GM21360 (cell line): Measurements from ENCODE around the gene CMBL.
A peak's percentile ranks its signal among the peaks of the same experiment; 100 is the strongest.

Source experiments
- ATAC-seq: cut with Tn5 transposase; IDR thresholded peaks from one replicate; pipeline ENCODE4 v1.9.1; 2021; ENCODE audit warnings: mild to moderate bottlenecking, moderate library complexity; ENCODE audit not compliant: unreplicated experiment

Gene CMBL

DNA sequence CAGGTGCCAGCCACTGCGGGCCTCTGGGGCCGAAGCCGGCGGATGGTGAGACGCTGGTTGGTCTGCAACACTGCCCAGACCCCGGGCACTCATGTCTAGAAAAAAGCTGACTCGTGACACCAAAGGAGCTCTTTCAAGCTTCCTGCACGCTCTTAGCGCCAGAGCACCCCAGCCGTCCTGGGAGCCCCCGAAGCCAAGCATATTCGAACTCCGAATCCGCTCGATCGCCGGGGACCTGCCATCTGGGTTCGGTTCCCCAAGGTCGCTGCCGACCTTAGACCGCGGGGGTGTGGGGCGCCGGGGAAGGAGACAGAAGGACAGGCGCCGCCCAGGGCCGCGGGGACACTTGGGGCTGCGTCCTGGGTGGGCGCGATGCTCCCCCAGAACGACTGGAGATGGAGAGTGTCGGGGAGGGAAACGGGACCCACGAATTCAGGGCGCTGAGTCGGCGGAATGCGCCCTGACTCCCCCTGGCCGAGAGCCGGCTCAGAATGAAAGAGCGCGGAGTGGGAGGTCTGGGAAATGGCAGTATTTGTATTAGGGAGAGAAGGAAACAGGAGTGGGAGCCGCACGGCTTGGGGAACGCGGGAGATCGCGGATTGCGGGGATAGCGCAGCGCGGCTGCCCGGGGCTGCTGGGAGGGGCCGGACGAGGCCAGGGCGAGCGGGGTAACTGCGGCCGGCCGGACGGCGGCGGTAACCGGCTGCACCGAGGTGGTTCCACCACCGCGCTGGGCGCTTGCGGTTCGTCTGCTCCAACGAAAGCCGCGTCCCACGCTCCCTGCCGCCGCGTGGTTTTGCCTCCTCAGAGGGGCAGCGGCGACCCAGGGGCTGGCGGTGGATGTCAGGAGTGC lies 25.7 kb upstream of the CMBL start:
- ATAC-seq: peak; percentile 49

DNA sequence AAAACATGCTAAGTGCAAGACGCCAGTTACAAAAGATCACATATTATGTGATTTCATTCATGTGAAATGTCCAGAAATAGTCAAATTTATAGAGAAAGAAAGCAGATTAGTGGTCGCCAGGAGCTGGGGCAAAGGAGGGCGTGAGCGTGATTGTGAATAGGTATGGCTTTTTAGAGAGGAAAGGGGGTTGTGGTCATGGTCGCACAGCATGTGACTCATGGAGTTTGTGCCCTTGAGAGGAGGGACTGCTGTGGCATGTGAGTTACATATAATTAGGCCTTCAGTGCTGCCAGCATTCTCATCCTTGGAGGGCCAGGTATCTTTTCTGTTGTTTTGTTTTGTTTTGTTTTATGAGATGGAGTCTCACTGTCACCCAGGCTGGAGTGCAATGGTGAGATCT lies 24.6 kb upstream of the CMBL start:
- ATAC-seq: no peak

DNA sequence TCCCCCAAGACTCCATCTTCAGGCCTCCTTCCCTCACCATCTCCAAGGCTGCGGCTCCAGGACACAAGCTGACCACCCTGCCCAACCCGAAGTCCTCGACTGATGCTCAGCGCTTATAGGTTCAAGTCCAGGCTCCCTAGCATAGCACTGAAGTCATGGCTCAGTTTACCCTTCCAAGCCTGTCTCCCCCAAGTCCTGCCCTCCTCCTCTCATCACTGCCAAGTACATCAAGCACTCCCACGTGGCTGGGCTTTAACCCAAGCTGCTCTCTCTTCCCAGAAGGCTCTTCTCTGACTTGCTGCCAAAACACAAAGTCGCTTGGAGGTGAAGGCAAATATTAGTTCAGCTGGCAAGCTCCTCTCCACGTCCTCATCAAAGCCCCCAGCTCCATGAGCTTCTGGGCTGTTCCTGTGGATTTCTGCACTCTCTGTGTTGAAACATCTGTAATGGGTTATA lies 23.7 kb upstream of the CMBL start:
- ATAC-seq: no peak

DNA sequence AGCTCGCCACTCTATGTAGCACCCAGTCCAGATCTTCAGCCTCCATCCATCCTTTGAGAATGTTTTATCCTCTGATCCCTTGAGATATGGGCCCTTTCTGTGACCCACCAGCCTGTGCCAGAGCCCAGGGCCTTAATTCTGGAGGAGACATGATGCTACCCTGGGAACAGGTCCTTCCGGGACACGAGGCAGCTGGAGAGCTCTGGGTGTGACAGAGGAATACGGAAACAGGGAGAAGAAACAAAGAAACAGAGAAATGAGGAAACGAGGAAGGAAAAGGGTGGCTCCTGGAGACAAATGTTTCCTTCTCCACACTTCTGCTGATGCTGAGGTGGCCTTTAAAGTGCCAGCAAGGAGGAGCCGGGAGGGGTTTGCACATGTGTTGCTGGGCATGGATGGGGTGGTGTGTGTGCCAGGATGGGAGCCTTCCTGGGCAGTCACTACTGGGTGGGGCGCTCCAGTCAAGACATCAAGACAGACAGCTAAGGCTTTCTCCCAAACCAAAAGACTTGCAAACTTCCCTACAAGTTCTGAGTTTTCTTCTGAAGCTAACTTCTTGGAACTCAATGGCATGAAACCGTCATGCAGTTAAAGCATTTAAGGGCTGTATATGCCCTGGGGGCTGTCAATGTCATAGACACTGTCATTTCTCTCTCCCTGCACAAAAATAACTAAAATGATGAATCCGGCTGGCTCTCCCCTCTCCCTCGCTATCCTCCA lies 23.0 kb upstream of the CMBL start:
- no peak for ATAC-seq

DNA sequence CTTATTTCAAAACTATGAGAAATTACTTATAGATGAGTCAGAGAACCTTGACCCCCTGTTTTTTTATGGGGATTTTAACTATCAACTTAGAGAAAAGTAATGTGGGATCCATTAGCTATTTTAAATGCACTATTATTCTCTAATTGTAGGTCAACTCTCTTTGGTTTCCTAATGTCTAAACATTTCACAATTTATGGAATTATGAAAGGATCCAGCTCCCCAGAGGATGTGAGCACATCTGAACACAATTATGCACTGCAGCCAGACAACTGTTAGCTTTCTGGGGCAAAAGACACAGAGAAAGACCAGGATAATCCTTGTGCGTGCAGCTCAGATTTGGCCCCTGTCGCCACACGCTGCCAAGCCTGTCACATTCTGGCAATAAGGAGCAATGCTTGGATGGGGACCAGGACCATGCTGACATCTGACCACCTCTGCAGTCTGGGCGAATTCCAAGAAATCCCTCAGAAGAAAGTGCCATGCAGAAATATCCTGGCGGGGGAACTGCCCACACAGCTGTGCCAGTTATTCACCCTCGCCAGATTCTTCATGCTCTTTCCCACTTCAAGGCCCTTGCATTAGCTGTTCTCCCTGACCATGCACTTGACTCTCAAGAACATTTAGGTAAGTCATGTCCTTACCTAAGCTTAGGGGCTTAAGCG lies 22.2 kb upstream of the CMBL start:
- ATAC-seq: no peak

DNA sequence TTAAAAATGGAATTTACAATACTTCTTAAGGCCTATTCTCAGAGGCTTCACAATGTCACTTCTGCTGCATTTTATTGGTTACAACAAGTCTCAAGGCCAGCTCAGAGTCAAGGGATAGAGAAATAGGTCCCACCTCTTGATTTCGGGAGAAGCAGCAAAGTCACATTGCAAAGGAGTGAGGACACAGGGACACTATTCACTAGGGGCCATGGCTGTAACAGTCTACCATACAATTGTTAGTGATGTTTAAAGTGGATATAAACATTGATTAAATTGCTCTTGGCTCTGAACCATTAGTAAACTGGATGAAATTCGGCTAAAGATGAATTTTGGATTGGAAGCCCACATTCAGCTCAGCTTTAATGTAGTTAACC lies 21.7 kb upstream of the CMBL start:
- no peak for ATAC-seq

DNA sequence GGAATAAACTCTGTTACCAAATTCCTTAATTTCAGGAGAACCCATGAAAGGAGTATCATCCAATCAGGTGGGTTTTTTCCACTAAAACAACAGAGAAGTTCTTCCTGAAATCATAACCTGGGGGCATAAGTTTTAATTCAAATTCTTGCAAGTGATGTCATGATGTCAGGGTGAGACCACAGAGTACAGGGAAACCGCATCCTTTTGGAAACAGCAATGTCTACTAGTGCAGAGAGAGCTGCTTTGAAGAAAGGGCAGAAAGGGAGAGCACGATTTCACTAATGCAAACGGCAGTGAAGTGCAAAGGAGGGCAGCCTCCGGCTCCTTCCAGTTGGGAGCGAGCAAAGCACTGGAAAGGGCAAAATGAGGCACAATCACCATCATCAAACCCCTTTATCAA lies 20.6 kb upstream of the CMBL start:
- no peak for ATAC-seq

DNA sequence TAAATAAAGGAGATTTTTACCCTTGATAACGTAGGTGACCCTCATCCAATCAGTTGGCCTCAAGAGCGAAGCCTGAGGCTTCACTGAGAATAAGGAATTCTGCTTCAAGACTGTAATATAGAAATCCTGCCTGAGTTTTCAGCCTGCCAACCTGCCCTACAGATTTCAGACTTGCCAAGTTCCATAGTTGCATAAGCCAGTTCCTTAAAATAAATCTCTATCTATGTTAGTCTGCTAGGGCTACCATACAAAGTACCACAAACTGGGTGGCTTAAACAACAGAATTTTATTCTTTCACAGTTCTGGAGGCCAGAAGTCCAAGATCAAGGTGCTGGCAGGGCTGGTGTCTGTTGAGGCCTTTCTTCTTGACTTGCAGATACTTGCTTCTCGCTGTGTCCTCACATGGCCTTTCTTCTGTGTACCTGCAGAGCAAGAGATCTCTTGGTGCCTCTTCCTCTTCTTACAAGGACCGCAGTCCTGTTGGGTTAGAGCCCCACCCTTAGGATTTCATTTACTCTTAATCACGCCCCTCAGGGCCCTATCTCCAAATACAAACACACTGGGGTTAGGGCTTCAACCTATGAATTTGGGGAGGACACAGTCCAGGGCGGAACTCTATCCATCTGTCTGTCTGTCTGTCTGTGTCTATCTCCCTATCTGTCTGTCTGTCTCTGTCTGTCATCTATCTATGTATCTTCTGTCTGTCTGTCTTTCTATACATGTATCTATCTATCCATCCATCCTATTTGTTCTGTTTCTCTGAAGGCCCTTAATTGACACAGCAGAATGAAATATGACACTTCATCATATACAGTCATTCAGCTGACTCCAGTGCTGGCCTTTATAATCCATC lies 17.0 kb upstream of the CMBL start:
- no peak for ATAC-seq

DNA sequence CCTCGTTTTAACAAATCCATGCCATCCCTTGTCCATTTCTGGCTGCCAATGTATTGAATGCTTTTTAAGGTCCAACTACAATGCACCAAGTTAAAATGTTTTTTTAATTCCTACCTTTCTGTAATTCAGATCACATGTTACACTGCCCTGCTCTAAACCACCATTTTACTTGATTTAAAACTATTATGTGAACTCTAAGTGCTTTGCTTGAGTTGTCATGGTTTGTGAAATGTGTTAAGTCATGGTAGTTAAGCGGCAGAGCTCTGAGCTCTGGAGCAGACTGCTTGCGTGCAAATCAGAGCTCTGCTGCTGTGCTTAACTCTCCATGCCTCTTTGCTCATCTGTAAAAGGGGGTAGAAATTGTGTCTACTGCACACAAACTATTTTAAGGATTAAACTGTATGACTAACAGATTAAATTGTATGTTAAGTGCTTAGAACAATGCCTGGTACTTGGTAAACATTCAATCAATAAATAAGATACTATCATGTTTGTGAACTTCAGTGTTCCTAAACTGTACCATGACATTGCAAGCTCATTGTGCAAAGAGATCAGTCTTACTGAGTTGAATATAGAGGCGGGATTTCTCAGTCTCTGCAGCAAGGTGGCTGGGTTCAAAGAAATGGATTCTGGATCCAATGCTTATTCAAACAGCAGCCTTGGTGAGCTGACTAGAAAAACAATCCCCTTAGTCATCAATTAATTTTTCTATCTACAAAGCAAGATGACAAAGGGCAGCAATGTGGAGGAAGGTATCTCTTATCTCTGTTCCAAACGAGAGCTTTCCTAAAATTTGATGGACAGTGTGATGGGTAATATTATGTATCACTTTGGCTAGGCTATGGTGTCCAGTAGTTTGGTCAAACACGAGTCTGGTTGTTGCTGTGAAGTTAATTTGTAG lies 16.1 kb upstream of the CMBL start:
- no peak for ATAC-seq

DNA sequence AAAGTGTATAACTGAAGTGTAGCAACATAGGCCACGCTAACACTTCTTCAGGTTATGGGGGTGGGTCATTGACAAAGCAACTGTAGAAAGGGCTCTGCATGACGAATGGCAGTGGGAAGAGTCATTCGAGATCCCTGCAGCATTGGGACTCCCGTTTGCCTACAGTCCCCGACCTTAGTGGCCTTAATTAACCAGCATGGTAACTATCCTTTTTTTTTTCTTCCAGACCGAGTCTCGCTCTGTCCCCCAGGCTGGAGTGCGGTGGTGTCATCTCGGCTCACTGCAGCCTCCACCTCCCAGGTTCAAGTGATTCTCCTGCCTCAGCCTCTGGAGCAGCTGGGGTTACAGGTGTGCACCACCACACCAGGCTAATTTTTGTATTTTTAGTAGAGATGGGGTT lies 14.2 kb upstream of the CMBL start:
- no peak for ATAC-seq

DNA sequence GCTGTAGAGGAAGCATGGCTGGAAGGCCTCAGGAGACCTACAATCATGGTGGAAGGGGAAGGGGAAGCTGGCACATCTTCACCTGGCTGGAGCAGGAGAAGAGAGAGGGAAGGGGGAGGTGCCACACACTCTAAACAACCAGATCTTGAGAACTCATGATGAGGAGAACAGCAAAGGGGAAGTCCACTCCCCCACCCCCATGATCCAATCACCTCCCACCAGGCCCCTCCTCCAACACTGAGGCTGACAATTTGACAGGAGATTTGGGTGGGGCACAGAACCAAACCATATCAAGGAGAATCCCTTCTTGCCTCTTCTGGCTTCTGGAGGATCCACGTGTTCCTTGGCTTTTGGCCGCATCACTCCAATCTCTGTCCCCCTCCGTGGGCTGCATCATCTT lies 13.1 kb upstream of the CMBL start:
- ATAC-seq: no peak

DNA sequence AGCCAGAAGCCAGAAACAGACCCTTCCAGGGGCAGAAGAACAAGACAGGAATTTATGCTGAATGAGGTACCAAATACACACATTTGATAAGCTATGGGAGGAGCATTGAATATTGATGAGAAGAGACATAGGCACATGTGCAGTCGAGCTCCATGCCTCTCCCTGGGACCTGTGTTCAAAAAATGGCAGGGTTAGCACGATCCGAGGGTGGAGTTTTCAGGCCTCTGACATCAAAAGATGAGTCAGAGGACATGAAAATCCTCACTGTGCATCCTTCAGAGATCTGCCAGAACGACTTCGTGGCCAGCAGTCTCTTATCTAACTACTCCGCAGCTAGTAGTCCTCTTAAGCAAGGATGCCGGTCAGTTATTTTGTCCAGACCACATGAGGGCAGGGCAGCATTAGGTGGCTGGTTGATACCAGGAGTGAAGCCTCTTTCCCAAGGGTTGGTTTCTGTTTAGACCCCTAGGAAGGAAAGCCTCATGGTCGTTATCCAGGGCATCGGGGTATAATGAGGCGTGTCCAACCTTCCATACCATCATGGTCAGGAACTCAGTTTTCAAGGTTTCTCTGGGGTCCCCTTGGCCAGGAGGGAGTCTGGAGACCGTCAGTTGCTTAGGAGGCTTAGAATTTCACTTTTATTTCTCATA lies 11.6 kb upstream of the CMBL start:
- ATAC-seq: no peak

DNA sequence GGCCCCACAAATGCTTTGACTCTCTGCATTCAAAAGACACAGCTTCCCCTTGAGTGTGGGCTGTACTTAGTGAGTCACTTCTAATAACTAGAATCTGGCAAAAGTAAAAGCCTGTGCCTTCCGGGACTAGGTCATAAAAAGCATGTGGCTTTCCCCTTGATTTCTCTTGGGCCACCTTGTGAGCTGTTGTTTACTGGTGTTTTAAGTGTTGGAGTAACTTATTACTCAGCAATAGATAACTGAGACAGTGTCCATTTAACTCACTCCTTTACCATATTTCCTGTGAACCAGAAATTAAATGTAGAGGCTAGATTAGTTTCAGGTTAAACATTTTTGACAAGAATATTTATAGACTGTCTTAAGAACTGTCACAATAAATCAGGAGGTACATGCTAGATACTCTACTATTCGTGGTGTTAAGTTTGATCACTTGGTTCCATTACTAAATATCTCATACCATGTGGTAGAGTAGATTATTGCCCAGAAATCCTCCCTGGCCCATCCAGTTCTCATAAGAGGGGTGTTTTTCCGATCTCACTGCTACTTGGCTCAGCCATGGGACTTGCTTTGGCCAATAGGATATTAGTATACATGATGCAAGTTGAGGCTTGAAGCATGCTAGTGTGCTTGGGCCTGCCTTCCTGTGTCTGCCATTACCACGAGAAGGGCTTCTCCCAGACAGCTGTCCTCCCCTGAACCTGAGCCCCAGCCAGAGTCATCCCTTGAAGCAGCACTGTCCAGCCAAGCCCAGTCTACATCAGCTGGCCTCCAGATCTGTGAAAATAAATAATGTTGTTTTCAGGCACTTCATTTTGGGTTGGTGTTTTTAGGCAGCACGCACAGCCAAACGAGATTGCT lies 10.4 kb upstream of the CMBL start:
- ATAC-seq: peak; percentile 60

DNA sequence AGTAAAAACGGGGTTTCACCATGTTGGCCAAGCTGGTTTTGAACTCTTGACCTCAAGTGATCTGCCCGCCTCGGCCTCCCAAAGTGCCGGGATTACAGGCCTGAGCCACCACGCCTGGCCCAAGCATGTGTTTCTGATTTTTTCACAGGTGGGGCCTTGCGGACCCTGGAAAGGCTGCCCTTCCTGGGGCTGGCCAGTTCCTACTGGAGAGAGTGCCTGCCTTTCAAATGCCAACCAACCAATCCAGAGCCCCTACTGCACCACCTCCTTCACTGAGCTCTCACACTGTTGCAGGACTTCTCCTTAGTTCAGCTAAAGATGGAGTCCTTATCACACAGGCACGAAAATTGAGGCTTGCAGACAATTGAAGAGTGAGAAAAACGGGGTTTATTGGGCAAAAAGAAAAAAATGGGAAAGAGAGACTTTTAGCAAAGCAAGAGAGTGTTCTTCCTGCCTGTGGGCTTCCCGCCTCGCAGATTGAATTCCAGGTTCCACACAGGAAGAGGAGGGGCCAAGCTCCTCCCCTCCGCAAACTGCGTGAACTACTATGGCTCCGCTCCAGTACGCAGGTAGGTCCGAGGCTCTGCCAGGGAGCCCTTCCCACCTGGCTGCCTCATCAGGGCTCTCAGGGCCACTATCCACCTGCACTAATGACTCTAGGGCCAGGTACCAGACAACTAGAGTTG lies 8.3 kb upstream of the CMBL start:
- no peak for ATAC-seq

DNA sequence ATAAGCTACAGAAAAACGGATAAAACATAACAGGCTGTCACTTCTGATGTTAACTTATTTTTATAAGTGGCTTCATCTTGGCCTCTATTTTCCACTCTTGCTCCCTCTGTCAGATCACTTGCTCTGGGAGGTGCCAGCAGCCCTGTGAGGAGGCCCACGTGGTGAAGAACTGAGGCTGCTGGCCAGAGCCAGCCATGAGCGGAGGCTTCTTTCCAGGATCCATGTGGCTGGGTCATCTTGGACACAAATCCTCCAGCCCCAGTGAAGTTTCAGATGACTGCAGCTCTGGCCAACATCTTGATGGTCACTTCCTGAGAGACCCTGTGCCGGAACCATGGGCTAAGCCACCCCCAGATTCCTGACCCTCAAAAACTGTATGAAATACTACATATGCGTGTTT lies 7.5 kb upstream of the CMBL start:
- no peak for ATAC-seq

DNA sequence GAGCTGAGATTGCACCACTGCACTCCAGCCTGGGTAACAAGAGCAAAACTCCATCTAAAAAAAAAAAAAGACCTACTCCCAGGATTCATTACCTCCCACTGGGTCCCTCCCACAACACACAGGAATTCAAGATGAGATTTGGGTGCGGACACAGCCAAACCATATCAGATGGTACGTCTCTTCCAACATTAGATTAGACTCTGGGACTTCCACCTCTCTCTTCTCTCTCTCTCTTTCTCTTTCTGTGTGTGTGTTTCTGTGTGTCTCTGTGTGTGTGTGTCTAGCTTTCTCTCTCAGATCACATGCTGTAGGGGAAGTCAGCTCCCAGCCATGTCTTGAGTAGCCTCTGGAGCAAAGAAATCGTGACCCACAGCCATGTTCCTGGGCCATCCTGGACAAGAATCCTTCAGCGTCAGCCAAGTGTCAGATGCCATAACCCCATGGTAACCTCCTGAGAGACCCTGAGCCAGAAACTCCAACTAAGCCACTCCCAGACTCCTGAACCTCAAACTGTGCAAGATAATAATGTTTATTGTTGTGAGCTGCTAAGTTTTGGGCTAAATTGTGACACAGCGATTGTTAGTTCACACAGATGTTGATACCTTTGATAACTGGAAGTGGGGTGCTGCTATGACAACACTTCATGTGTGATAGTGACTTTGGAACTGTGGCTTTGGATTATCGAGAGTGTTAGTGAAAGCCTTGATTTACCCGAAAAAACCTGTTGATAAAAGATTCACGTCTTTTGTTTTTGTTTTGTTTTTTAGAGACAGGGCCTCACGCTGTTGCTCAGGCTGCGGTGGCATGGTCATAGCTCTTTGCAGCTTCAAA lies 4.1 kb upstream of the CMBL start:
- no peak for ATAC-seq
